SH-SY5Y (cell line): ENCODE measurements around the gene SVEP1.

Experiments
- GATA2 ChIP-seq: IDR thresholded peaks from 2 replicates; pipeline ENCODE4 v1.6.1; 2011; ENCODE audit warnings: mild to moderate bottlenecking, low read depth, low read length
- GATA3 ChIP-seq: IDR thresholded peaks from 2 replicates; pipeline ENCODE4 v1.6.1; 2011; ENCODE audit warnings: low read depth, mild to moderate bottlenecking, low read length, moderate library complexity

Gene SVEP1

GRCh38 chr9:110405858-110406443 lies 173.6 kb downstream of the SVEP1 start:
- TF ChIP-seq GATA3 (no peak), GATA2 (no peak)

GRCh38 chr9:110404473-110404872 lies 175.1 kb downstream of the SVEP1 start:
- no peak for TF ChIP-seq GATA3
- TF ChIP-seq GATA2 = no peak

DNA sequence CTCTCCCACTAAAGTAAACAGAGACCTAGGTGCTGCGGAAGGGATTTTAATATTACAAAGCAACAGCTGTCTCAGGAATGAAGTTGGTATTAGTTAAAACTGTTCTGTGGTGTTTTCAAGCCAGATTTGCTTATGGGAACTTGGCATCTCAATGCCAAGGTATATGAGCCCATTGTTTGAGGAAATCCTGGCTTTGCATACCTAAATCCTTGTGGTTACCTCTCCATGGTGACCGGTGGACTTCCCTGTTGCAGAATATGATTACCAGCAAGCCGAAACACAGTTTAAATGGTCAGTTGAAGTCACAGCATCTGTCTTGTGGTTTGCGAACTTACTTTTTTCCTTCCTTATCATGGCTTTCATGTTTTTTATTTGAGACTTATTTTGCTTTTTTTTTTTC lies 179.6 kb downstream of the SVEP1 start:
- TF ChIP-seq GATA3 = no peak
- TF ChIP-seq GATA2 = no peak

GRCh38 chr9:110391826-110392485 lies 187.6 kb downstream of the SVEP1 start:
- no peak for TF ChIP-seq GATA2
- TF ChIP-seq GATA3 = no peak

GRCh38 chr9:110389148-110389750 lies 190.3 kb downstream of the SVEP1 start:
- TF ChIP-seq GATA2 = no peak
- TF ChIP-seq GATA3 = no peak

DNA sequence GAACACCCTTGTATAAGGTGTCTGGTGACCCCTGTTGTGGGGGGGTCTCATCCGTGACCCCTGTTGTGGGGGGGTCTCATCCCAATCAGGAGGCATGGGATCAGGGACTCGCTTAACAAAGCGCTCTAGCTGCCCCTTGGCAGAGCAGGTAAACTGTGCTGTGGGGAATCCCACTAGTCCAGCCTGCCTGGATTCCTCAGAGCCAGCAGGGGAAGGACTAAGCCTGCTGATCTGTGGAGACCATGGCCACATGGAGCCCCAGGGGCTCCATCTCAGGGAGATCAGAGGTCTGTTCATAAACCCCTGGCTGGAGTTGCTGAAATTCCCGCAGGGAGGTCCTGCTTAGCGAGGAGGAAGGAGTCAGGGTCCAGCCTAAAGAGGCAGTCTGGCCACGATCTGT lies 196.1 kb downstream of the SVEP1 start:
- TF ChIP-seq GATA2 (no peak), GATA3 (no peak)

DNA sequence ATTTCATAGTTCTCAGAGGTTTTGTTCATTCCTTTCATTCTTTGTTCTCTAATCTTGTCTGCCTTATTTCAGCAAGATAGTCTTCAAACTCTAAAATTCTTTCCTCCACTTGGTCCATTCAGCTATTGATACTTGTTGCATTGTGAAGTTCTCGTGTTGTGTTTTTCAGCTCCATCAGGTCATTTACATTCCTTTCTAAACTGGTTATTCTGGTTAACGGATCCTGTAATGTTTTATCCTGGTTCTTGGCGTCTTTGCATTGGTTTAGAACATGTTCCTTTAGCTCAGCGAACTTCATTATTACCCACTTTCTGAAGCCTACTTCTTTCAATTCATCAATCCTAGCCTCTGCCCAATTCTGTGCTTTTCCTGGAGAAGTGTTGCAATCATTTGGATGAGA lies 196.8 kb downstream of the SVEP1 start:
- no peak for TF ChIP-seq GATA2
- no peak for TF ChIP-seq GATA3

DNA sequence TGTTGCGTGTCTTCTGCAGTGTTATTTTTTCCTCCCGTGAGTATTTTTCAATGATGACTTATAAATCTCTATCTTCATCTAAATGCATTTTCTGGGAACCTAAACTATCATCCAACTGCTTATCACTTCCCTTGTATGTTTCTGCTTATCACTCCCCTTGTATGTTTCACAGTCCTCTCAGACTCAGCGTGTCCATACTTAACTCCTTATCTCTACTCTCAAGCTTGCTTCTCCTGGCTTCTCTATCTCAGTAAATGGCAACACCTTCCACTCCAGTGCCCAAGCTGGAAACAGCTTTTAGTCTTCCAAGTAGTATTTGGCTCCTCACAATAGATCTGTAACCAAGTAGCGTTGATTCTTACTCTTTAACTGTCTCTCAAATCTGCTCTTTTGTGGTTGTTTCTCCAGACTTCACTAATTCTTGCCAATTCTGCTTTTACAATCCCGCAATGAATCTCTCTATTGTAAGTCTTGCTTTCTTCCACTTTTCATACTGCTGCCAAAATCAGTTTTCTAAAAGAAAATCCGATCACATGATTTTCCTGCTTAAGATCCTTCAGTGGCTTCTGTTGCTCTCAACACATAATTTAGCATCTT lies 208.0 kb downstream of the SVEP1 start:
- no peak for TF ChIP-seq GATA3
- TF ChIP-seq GATA2 = no peak

DNA sequence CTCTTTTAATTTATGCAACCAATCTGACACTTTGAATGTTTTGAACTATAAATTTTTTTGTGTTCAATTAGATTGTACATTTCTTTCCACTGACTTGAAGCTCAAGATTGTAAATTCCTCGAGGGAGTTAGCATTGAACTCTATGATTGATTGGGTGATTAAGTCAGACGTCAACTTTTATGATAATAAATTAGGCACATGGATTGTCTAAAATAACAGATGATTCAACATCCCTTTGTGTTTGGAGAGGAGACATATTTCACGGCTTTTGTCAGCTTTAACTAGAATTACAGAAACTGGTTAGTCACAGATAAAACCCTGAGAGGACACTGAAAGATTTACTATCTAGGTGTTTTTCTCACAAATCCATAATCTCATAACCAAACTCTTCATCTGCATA lies 209.2 kb downstream of the SVEP1 start:
- TF ChIP-seq GATA2 (no peak), GATA3 (no peak)

DNA sequence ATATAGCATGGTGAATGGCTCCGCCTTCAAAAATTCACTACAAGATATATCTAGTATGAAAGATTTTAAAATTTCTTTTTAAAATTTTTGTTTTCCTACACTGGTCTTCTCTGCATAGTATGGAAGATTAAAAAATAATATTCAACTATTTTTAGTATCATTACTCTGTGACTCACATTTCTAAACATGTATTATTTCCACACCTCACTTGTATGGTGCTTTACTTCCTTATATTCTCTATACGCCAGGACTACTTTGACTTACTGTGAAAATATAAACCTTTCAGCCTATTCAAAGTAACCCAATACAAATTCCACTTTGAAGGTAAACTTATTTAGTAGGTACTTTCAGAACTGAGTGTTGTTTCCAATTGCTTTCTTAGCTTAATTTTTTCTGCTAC lies 215.1 kb downstream of the SVEP1 start:
- no peak for TF ChIP-seq GATA2

DNA sequence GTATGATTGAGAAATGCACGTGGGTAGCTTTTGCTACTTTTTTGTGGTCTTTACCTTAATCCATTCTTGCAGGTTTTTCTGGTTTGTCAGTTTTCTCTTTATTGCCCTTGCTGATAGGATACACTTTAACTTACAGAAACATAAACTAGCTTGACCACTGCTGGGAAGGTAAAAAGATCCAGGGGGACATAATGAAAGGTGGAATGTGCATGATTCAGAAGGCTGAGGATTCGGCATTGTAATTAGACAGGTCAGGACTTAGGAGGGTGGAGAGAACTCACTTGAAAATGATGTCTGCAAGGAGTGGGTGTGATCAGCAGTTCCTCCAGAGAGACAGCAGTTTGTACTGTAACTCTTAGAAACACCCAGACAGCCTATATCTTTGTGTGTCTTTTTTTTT lies 222.0 kb downstream of the SVEP1 start:
- no peak for TF ChIP-seq GATA3
- no peak for TF ChIP-seq GATA2

- no peak for TF ChIP-seq GATA2
- no peak for TF ChIP-seq GATA3
Observed at GRCh38 chr9:110356639-110357395, 222.7 kb downstream of the SVEP1 start.

- TF ChIP-seq GATA2 = no peak
- no peak for TF ChIP-seq GATA3
Observed at GRCh38 chr9:110355911-110356310, 223.6 kb downstream of the SVEP1 start.

- TF ChIP-seq GATA3 (no peak), GATA2 (no peak)
Observed at GRCh38 chr9:110351009-110351467, 228.5 kb downstream of the SVEP1 start.
